Measurements from ENCODE around the gene ITGAL.

- TF ChIP-seq, protein P1, sequence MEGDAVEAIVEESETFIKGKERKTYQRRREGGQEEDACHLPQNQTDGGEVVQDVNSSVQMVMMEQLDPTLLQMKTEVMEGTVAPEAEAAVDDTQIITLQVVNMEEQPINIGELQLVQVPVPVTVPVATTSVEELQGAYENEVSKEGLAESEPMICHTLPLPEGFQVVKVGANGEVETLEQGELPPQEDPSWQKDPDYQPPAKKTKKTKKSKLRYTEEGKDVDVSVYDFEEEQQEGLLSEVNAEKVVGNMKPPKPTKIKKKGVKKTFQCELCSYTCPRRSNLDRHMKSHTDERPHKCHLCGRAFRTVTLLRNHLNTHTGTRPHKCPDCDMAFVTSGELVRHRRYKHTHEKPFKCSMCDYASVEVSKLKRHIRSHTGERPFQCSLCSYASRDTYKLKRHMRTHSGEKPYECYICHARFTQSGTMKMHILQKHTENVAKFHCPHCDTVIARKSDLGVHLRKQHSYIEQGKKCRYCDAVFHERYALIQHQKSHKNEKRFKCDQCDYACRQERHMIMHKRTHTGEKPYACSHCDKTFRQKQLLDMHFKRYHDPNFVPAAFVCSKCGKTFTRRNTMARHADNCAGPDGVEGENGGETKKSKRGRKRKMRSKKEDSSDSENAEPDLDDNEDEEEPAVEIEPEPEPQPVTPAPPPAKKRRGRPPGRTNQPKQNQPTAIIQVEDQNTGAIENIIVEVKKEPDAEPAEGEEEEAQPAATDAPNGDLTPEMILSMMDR (conservative IDR thresholded peaks at IDR 0.05) = no peak
- TF ChIP-seq EZH2 (IDR thresholded peaks at IDR 0.05; ENCODE audit: low read depth) = no peak
Measured at GRCh38 chr16:30566531-30566930, 94.0 kb downstream of the ITGAL start.
